Ishikawa (cell line): ENCODE measurements around the gene VAV3.

ENCODE experiments used
- CREB1 ChIP-seq: IDR thresholded peaks from 2 replicates; pipeline ENCODE4 v1.6.1; 2012; ENCODE audit warnings: low read depth
- MAX ChIP-seq: IDR thresholded peaks from 2 replicates; pipeline ENCODE4 v1.6.1; 2012
- TAF1 ChIP-seq: IDR thresholded peaks from 2 replicates; pipeline ENCODE4 v1.6.1; 2012; ENCODE audit warnings: low read depth, mild to moderate bottlenecking
- YY1 ChIP-seq: IDR thresholded peaks from 2 replicates; pipeline ENCODE4 v1.6.1; 2012; ENCODE audit warnings: low read depth
- ZBTB7A ChIP-seq: IDR thresholded peaks from 2 replicates; pipeline ENCODE4 v1.6.1; 2012; ENCODE audit warnings: low read depth
- TF ChIP-seq, protein P1 (sequence below): IDR thresholded peaks from 2 replicates; pipeline ENCODE4 v1.6.1; 2012; ENCODE audit warnings: low read depth, mild to moderate bottlenecking

DNA sequence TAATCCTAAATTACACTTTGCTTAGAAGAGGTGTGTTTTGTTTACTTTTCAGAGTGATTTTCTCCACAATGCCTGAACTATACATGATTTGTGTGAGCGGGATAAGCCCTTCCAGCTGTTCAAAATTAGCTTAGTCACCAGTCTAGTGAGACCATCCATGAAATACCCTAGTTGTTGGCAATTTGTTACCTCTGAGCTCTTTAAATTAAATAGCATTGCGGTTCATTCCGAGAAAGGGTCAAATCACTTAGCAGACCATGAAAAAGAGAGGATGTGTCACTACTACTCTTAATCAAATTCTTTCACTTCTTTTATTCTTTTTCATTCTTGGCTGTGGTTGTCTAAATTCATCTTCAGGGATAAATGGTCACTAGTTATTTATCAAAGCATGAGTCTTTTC is 11.9 kb upstream of the VAV3 start:
- no peak for TF ChIP-seq TAF1
- no peak for TF ChIP-seq YY1
- no peak for TF ChIP-seq CREB1
- TF ChIP-seq MAX, result no peak
- TF ChIP-seq, protein P1, sequence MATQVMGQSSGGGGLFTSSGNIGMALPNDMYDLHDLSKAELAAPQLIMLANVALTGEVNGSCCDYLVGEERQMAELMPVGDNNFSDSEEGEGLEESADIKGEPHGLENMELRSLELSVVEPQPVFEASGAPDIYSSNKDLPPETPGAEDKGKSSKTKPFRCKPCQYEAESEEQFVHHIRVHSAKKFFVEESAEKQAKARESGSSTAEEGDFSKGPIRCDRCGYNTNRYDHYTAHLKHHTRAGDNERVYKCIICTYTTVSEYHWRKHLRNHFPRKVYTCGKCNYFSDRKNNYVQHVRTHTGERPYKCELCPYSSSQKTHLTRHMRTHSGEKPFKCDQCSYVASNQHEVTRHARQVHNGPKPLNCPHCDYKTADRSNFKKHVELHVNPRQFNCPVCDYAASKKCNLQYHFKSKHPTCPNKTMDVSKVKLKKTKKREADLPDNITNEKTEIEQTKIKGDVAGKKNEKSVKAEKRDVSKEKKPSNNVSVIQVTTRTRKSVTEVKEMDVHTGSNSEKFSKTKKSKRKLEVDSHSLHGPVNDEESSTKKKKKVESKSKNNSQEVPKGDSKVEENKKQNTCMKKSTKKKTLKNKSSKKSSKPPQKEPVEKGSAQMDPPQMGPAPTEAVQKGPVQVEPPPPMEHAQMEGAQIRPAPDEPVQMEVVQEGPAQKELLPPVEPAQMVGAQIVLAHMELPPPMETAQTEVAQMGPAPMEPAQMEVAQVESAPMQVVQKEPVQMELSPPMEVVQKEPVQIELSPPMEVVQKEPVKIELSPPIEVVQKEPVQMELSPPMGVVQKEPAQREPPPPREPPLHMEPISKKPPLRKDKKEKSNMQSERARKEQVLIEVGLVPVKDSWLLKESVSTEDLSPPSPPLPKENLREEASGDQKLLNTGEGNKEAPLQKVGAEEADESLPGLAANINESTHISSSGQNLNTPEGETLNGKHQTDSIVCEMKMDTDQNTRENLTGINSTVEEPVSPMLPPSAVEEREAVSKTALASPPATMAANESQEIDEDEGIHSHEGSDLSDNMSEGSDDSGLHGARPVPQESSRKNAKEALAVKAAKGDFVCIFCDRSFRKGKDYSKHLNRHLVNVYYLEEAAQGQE, result no peak
- TF ChIP-seq ZBTB7A, result no peak
